GM18909 (cell line): ENCODE measurements around the gene APBB2.

ENCODE experiments used
- ATAC-seq: cut with Tn5 transposase; IDR thresholded peaks from one replicate; pipeline ENCODE4 v1.9.1; 2021; ENCODE audit warnings: mild to moderate bottlenecking; ENCODE audit not compliant: unreplicated experiment, poor library complexity

APBB2 gene

DNA sequence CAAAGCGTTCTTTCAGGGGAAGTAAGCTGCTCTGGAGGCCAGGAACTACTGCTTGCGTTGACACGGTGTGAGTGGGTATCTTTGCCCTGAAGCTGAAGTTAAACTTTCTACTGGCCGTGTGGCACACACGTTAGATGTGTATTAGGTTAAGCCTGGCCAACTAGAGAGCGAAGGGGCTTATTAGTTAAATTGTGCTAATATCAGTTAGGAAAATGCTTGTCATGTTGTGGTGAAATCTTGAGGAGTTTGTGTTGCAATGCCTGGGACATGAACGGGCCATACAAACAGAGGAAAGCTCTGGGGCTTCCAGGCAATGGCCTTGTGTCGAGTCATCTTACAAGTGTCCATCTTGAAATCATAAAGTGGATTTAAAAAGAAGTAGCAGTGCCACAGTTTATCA lies 402.0 kb downstream of the APBB2 start:
- ATAC-seq, result no peak

GRCh38 chr4:40811956-40812355 lies 402.4 kb downstream of the APBB2 start:
- ATAC-seq, result no peak

GRCh38 chr4:40808926-40809457 lies 405.4 kb downstream of the APBB2 start:
- ATAC-seq, result no peak

GRCh38 chr4:40804598-40804997 lies 409.7 kb downstream of the APBB2 start:
- ATAC-seq, result no peak

DNA sequence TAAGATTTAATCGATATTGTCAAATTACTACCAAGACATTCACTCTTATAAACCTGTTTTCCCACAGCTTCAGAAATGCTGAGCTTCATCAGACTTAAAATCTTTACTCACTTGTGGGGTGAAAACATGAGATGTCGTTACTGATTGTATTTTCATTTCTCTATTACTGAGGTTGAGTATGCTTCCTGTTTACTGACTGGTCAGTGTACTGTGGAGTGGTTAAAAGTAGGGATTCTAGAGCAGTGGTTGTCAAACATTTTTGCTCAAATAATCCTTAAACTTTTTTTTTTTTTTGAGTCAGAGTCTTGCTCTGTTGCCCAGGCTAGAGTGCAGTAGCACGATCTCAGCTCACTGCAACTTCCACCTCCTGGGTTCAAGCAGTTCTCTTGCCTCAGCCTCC lies 414.3 kb downstream of the APBB2 start:
- peak; percentile 79 for ATAC-seq

GRCh38 chr4:40789771-40790170 lies 424.6 kb downstream of the APBB2 start:
- no peak for ATAC-seq

DNA sequence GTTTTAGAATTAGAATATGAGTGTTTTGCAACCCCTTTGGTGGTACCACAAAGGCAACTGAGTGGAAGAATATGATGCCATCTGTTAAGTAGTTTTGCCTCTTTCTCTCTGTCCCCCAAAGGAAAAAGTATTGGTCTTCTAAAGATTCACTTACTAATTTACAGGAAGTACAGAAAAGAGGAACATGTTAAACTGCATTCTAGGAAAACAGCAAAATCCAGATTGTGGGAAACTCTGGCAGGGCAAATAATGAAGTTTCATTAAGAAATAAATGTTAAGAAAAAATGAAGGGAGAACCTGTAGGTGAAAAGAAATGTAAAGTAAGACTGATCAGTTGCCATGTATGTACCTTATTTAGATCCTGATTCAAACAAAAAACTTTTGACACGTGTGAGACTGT lies 425.3 kb downstream of the APBB2 start:
- no peak for ATAC-seq

GRCh38 chr4:40788331-40788730 lies 426.0 kb downstream of the APBB2 start:
- ATAC-seq, result no peak

- ATAC-seq, result no peak
Observed at GRCh38 chr4:40785727-40786126, 428.6 kb downstream of the APBB2 start.

DNA sequence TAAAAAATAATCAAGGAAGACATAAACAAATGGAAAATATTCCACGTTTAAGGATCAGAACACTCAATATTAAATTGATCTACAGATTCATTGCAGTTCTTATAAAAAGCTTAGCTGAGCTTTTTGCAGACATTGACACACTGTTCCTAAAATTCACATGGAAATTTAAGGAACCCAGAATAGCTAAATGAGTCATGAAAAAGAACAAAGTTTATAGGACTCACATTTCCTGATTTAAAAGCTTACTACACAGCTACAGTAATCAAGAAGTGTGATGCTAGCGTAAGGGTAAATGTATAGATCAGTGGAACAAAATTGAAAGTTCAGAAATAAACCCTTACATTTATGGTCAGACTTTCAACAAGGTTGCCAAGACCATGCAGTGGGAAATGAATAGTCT lies 431.5 kb downstream of the APBB2 start:
- ATAC-seq, result no peak

GRCh38 chr4:40778090-40778489 lies 436.3 kb downstream of the APBB2 start:
- no peak for ATAC-seq

- ATAC-seq, result no peak
Observed at GRCh38 chr4:40769266-40769665, 445.1 kb downstream of the APBB2 start.

GRCh38 chr4:40763228-40763716 lies 451.1 kb downstream of the APBB2 start:
- peak; percentile 99 for ATAC-seq
